Stimulated activated CD4-positive, alpha-beta T cell treated with anti-CD3 and anti-CD28 coated beads, Interleukin-15, amount 100 ng/mL, for 48 hours (primary cell): ENCODE measurements around the gene FTSJ1.
"Not testable (repeated sequence)": the region's sequence is repeated elsewhere in the genome, so short reads cannot be mapped to it uniquely, and the experiment has no call there.

Source experiments
- DNase-seq, 2 donors: peaks; one replicate each; pipeline ENCODE4 v3.0.0-alpha.2; 2020; ENCODE audit warnings: low read depth in 2 of 2

The FTSJ1 gene

DNA sequence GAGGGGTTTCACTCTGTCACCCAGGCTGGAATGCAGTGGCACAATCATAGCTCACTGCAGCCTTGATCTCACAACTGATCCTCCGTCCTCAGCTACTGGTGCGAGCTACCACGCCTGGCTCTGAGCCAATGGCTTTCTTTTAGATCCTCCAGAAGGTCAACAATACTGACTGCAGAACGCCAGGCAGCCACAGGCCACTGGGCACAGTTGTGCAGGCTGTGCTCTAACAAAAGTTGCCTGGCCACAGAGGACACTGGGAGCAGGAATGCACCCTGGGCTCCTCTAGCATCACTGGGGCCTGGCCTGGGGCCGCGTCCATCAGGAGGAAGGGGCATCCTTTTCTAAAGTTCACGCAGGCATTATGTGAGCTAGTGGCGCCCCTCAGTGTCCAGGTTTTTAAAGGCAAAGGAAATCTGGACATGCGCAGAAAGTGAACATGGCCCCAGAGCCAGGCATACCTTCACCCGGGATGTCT lies 17.9 kb downstream of the FTSJ1 start:
- DNase-seq, result no peak

DNA sequence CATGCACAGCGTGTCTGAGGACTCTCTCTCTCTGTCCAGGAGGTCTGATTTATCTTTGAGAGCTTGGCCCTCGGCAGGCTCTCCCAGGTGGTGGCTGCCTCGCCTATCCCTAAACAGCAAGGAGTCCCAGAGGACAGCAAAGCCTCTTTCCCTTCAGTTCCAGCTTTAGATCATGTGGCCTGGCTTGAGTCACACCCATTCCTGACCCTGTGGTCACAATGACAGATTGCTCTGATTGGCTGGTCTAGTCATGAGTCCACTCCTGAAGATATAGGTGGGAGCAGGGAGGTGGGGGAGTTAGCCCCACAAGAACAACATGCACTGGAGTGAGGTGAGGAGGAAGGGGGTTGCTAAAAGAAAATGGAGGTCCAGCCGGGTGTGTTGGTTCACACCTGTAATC lies 20.7 kb downstream of the FTSJ1 start:
- DNase-seq, result no peak

DNA sequence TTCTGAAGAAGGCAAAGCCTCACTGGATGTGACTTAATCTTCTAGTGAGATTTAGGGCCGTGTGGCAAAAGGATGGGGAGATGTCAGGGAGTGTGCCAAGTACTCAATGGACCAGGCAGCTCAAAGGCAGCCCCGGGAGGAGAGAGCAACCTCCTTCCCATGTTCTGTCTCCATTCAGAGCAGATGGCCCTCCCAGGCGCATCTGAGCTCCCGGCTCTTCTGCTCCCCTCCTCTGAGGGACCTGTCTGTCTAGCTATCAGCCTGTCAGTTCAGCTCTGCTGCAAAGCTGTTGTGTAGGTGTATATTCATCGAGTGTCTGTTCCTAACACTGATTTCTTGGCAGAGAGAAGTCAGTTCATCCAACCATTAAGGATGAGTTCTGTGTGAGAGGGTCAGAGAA lies 21.9 kb downstream of the FTSJ1 start:
- no peak for DNase-seq

DNA sequence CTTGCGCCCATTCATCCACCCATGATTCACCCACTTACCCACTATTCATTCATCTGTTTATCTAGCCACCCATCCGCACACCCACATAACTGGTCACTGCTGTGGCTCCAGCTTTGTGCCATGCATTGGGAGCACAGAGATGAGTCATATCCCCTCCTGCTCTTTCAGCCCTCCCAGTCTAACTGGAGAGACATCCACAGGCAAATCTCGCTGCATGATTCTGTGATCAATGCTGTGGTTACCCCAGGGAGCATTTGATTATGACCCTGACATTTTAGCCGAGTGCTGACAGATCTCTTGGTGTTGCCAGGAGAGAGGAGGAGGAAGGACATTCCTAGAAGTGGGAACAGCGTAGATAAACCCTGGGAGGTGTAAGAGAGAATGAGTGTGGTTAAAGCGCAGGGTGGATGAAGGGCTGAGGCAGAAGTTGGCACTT lies 22.4 kb downstream of the FTSJ1 start:
- no peak for DNase-seq

DNA sequence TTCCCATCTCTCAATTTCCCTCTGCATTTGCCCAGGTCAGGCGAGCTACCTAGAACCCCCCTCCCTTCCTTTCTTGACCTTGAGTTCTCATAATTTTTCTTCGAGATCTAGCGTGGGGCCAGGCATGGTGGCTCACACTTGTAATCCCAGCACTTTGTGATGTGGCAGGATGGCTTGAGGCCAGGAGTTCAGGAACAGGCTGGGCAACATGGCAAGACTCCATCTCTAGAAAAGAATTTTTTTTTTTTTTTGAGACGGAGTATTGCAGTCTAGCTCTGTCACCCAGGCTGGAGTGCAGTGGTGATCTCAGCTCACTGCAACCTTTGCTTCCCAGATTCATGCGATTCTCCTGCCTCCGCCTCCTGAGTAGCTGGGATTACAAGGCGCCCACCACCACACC lies 28.3 kb downstream of the FTSJ1 start:
- DNase-seq, result no peak

DNA sequence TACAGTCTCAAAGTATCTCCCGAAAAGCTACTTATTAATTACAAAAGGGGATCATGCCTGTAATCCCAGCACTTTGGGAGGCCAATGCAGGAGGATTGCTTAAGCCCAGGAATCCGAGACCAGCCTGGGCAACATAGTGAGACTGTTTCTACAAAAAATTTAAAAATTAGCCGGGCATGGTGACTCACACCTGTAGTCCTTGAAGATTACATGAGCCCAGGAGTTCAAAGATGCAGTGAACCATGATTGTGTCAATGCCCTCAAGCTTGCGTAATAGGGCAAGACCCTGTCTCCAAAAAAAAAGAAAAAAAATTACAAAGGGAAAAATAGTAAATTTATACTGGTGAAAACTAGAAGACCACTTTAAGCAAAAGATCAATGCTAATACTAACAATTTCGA lies 29.5 kb downstream of the FTSJ1 start:
- no peak for DNase-seq

DNA sequence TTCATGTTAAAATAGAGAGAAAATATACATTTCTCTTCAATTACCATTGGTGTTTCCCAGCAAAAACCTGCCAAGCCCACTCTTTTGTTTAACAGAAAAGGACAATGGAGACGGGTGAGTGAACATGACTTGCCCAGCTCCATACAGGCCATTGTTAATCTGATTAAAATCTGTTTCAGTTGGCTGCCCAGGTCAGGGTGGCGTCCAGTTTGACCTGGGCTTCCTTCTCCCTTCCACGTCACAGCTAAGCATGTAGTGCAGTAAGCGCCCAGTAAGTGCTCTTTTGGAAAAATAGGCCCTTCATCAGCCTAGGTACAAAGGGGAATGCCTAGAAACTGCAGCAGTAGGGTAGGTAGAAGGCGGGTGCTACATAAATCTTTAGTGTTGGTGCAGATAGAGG lies 31.2 kb downstream of the FTSJ1 start:
- no peak for DNase-seq

DNA sequence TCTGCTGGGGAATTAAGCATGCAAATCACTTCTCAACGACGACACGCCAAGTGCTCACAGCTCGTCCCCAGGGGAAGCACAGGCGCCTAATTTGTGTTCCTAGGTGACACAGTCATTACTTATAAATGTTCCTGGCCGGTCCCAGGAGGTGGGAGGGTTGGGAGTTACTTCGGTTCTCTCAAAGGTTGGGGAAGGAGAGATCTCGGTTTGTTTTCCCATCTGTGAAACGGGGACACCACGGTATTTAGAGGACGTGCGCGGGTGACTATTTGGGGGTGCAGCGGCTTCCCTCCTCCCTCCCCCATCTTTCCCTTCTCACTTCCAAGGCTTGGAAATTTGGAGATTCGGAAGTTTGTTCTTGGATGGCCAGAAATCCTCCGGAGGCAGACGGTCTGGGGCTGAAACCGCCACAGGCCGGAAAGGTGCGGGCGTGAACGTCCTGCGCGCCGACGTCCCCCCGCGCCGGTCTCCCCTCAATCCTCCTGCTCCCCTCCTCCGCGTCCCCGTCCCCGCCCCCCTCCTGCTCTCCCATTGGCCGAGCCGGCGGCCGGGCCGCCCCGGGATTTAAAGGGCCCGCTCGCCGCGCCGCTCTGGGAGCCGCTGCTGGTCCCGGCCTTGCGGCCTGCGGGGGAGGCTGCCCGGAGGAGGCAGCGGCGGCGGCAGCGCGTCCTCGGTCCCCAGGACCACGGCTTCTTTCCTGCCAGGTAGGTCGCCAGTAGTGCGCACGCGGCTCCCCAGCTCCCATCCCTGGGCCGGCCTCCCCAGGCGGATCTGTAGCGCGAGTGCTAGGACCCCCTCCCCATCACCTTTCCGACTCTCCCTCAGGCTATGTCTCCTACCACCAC lies 32.6 kb downstream of the FTSJ1 start, which contains the start of gene PORCN:
PORCN (plus strand) TSS at position 593 of the 845 bp plus-strand sequence. CDS start 829 bp downstream, outside the sequence.
- DNase-seq, result peak; percentile 59 to 76

DNA sequence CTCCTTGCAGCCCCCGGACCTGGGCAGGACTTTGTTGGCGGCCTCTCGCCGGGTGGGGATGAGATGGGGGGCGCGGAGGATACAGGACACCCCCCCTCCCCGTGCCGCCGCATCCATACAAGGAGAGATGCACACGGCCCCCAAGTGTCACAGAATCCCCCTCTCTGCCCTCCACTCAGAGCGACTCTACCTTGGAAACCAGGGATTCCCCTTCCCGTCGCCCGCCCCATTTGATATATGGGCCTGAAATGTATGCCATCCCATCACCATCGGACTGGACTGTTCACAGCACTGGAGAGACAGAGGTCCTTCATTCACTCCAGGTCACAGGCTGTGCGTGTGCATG lies 33.2 kb downstream of the FTSJ1 start:
- no peak for DNase-seq

DNA sequence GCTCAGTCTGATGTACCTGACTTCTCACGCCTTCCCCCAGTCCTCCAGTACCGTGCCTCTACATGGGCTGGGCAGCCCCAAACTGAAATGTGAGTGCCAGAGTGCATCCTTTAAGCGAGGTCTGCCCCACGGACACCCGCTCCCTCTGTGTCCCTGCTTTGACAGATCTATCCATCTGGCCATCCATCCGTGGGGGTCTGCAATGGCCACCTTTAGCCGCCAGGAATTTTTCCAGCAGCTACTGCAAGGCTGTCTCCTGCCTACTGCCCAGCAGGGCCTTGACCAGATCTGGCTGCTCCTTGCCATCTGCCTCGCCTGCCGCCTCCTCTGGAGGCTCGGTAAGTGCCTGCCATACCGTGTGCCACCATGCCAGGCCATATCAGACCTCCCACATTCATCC lies 33.6 kb downstream of the FTSJ1 start:
- no peak for DNase-seq

DNA sequence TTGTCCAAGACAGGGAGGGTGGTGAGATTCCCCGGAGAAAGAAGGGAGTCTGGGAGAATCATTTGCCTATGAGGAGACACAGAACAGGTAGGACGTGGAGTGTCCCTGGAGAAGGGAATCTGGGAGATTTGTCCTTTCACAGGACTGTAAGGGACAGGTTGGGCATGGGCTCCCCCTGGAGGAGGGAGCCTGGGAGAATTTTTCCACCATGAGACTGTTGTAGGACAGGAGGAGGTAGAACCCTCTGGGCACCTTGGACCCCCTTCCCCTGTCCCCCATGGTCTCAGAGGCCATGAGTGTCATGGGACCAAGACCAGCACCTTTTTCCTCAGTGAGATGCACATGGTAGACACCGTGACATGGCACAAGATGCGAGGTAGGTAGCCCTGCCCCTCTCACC lies 35.6 kb downstream of the FTSJ1 start:
- no peak for DNase-seq

DNA sequence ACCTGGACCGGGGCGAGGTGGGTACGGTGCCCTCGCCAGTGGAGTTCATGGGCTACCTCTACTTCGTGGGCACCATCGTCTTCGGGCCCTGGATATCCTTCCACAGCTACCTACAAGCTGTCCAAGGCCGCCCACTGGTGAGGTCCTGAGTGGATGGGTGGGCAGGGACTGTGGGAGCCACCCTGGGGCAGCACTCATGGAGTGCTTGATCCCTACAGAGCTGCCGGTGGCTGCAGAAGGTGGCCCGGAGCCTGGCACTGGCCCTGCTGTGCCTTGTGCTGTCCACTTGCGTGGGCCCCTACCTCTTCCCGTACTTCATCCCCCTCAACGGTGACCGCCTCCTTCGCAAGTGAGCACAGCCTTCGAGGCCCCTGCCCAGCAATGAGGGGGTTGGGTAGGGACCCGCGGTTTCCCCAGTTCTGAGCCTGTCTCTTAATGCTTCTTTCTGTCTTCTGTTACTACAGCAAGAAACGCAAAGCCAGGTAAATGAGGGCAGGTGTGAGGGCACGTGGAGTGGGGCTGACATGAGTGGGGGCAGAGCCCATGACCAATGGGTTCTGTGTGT lies 36.5 kb downstream of the FTSJ1 start:
- no peak for DNase-seq

DNA sequence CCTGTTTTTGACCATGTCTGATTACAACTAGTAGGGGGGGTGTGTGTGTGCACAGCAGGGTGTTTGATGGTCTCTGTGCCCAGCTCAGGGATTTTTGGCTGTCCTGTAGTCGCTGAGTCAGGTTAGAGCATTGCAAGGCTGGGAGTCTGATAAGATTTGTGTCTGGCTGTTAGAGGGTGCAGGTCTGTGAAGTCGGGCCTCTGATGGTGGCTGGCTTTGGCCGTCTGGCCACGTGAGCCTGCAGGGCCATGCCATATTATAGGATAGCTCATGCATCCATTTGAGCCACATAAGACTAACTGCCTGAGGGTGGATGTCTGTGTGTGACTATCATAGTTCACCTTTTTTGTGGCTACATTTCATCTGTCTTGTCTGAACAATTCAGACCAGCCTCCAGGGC lies 37.7 kb downstream of the FTSJ1 start:
- DNase-seq, result no peak

DNA sequence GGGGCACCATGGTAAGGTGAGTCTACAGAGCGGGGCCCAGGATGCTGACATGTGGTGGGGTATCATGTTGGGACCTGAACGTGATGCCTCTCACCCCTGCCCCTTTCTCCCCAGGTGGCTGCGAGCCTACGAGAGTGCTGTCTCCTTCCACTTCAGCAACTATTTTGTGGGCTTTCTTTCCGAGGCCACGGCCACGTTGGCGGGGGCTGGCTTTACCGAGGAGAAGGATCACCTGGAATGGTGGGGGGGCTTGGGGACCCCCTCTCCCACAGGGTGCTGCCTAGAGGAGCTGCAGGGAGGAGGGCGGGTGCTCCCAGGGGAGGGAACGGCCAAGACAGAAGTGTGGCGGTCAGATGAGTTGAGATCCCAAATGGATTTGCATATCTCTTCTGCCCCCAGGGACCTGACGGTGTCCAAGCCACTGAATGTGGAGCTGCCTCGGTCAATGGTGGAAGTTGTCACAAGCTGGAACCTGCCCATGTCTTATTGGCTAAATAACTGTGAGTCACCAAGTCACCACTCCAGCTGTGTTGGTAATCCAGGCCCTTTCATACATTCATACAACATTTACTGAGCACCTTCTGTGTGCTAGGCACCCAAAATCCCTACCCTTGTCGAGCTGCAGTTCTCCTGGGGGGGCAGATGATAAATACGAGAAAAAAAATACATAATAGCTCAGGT lies 38.3 kb downstream of the FTSJ1 start:
- DNase-seq, result no peak

DNA sequence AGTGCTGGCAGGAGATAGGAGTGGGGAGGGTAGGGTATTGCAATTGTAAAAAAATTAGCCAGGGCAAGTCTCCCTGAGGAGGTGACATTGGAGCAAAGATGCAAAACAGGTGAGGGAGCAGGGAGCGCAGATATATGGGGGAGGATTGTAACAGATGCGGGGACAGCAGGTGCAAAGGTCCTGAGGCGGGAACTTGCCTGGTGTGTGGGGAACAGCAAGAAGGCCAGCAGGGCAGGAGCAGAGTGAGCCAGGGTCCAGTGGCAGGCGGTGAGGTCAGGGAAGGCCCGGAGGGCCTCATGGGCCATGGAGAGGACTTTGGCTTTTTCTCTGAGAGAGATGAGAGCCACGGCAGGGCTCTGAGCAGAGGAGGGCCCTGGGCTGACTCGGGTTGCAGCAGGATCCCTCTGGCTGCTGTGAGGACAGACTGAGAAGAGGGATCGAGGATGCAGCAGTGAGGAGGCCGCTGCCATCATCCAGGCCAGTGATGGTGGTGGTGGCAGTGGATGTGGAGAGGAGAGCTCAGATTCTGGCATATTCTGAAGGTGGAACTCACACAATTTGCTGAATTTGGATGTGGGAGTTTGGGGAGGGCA lies 39.0 kb downstream of the FTSJ1 start:
- DNase-seq, result no peak

DNA sequence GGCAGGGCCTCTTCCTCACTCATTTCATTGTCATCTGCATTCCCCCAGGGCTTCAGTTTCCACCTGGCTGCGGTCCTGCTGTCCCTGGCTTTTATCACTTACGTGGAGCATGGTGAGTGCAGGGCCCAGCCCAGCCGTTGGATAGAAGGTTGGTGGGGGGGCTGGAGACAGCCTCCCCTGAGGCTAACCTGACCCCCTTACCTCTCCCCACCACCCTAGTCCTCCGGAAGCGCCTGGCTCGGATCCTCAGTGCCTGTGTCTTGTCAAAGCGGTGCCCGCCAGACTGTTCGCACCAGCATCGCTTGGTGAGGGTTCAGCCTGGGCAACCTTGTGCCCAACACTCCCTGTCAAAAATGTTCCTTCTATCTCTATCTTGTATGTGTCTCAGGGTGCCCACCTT lies 39.8 kb downstream of the FTSJ1 start:
- no peak for DNase-seq

DNA sequence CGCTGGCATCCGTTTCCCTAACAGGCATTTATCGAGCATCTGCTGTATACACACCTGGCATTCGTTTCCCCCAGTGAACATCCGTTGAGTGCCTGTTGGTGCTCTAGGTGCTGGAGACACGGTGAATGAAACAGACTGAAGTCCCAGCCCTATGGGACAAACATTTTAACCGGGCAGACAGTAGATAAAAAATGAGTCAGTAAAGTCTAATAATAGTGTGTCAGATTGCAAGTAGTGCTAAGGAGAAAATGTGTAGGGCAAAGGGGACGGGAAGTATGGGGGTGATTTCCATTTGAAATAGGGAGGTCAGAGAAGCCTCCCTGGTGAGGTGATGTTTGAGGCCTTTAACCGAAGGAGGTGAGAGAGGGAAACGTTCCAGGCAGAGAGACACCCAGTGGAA lies 40.3 kb downstream of the FTSJ1 start:
- no peak for DNase-seq

DNA sequence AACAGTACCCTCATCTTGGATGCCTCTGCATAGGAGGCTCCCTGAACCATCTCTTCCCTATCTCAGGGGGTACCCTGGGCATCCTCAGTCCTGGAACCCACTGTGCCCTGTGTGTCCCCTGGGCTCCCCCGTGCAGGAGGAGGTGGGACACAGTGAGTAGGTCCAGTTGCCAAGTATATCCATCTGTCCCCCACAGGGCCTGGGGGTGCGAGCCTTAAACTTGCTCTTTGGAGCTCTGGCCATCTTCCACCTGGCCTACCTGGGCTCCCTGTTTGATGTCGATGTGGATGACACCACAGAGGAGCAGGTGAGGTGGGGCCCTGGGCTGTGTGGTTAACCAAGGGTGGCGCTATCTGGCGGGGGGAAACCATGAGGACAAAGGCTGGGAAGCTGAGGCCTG lies 41.0 kb downstream of the FTSJ1 start:
- DNase-seq, result no peak

DNA sequence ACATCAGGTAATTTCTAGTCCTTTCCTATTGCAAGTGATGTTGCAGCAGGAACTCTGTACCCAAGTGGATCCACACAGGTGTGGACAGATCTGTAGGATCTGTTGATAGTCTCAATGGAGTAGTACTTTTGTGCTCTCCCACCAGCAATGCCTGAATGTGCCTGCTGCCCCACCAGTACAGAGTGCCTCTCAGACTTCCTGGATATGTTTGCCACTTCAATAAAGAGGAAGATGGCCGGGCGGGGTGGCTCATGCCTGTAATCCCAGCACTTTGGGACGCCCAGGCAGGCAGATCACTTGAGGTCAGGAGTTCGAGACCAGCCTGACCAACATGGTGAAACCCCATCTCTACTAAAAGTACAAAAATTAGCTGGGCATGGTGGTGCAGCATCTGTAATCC lies 43.5 kb downstream of the FTSJ1 start:
- not testable (repeated sequence) for DNase-seq

DNA sequence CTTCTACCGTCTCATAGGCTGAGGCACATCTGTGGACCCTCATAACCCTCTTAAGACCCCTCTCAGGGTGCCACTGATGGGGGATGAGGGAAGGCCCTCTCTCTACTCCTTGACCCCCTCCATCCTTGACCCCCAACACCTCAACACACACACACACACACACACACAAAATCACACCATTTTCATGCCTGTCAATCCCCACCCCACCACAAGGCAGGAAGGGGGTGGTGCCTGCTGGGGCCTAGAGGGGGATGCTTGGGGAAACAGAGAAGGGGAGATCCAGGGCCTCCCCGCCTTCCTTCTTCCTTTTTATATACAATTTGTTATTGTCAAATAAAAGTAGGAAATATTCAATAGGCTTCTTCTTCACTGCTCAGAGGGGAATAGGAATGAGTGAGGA lies 44.5 kb downstream of the FTSJ1 start:
- no peak for DNase-seq

DNA sequence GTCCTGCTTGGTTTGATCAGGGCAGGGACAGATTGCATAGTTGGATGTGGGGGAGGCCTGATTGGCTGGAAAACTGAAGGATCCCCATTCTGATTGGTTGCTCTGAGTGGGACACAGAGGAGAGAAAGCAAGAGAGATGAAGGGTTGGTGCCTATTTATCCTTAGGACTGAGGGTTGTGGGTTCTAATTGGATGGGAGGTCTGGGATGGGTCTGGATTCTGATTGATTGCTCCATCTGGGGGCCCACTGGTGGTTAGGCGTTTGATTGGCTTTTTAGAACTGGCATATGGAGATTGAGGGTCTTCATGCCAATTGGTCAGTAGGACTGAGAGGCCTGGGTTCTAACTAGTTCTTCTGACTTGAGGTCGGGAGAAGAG lies 45.0 kb downstream of the FTSJ1 start:
- DNase-seq, result no peak
